LNCAP (cell line): ENCODE data around the gene TNFAIP3.

Source experiments
- CTCF ChIP-seq: fragments of 450-650 bp; IDR thresholded peaks from 2 replicates; pipeline ENCODE4 v1.5.1; 2017; ENCODE audit warnings: mild to moderate bottlenecking

Gene TNFAIP3

GRCh38 chr6:137848672-137849071, 18.4 kb upstream of the TNFAIP3 start:
- no peak for TF ChIP-seq CTCF

DNA sequence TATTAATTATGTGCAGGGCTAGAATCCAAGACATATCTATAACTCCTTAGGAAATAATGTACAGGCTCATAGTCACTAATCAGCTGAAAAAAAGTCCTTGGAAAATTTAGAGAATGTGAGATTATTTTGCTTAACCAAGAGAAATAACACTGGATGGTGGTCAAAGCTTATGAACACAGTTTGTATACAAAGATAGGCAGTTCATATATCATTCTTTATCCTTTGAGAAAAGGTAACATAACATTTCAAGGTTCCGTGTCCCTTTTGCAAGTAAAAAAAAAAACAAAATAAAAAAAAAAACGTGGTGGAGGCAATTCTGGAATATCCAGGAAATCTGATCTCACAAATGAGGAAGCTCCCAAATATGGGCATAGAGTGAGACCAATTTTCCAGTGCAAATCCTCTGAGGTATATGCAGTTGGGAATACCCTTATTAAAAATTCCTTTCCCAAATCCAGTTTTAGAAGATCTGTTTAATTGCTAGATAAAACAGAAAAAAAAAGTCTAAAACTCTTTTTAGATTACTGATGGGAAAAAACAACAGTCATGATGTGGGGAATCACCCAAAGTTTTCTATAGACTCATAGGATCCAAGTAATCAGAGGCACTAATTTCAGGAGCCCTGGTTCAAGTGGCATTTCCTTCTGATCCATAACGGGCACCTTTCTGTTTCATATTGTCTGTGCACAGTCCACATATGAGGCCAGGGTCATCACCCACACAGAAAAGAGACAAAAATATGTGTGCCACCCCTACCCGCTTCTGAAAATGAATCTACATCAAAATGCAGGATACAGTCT, 17.7 kb upstream of the TNFAIP3 start:
- no peak for TF ChIP-seq CTCF

DNA sequence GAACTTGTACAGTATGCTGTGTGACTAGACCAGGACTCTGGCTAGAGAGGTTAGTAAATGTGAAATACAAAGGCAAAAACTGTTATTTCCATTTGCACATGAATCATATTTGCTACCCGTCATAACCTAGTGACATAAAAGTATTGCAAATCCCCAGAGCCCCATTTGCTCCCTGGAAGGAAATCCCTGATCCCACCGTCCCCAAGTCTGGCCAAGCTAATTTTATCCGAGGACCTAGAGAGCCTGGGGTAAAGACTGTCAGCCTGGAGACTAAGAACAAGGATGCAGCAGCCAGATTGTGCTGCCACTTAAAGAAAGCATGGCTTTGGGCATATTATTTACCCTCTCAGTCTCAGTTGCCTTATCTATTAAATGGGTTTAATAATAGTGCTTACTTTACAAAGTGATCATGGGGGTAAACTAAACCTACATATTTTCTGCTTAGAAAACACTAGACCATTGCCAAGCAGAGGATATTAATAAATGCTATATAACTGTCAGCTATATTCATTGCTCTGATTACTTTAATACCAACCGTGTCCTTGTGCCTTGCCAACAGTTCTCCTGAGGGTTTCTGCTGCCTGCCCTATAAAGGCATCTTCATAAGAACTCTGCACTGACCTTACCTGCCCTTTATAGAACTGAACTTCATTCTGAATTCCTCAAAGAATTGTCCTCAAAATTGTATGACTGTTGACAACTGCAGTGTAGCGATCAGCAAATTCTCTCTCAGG, 16.9 kb upstream of the TNFAIP3 start:
- no peak for TF ChIP-seq CTCF

- no peak for TF ChIP-seq CTCF
These were observed 16.1 kb upstream of the TNFAIP3 start for GRCh38 chr6:137850816-137851602.

GRCh38 chr6:137851669-137852068, 15.4 kb upstream of the TNFAIP3 start:
- no peak for TF ChIP-seq CTCF

DNA sequence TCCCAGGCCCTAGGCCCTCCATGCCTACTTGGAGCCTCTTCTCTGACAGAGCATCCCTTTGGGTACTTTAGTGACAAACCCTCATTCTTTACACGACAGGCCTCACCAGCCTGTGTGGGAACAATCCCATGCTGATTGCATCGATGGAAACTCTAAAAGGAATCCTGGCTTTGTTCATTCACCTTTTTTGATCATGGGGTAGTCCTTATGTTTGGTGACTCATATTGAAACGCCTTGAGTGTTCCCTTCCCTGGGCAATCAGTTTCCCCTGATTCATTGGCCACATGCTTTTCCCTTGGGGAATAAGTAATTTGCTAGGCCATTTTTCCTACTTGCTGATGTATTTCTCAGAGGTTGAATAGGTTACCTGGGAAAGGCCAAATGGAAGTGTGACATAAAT, 14.7 kb upstream of the TNFAIP3 start:
- no peak for TF ChIP-seq CTCF

DNA sequence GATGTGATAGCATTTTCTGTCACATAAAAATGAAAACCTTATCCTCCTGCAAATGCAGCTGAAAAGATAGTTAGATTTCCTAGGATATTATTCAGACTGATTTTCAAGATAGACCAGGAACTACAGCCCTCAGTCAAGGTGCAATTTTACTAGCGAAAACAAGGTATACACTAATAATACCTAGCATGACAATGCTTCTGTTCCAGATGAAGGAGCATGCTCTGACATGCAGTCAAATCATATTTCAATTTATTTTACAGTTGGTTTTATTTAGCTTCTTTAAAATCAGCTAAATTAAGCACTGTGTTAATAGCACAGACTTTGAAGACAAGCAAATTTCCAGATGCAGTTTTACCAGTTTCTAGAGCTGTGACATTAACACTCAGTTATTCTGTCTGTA, 14.2 kb upstream of the TNFAIP3 start:
- TF ChIP-seq CTCF, result no peak
